ENCODE results near the gene PINK1. TPM values are rescaled to one million over a fixed set of nuclear protein-coding genes. Genes with fewer than 3 reads are reported as not detected.

PINK1 gene
- total RNA-seq, 1 donor from 2014 or later = 250 TPM

GRCh38 chr1:20648438-20648837, 15.2 kb downstream of the PINK1 start:
- Histone ChIP-seq H3K27ac (replicated peaks) (no peak overlapping the region), H3K4me3 (no peak overlapping the region), H3K9me3 (replicated peaks) (no peaks in the 10 kb centered on the region), H3K27me3 (ENCODE audit: low read depth) (no peaks in the 10 kb centered on the region), H3K4me1 (no peaks in the 10 kb centered on the region), H3K36me3 (peaks cover 97% of the 10 kb centered on the region)
- TF ChIP-seq, protein P1, sequence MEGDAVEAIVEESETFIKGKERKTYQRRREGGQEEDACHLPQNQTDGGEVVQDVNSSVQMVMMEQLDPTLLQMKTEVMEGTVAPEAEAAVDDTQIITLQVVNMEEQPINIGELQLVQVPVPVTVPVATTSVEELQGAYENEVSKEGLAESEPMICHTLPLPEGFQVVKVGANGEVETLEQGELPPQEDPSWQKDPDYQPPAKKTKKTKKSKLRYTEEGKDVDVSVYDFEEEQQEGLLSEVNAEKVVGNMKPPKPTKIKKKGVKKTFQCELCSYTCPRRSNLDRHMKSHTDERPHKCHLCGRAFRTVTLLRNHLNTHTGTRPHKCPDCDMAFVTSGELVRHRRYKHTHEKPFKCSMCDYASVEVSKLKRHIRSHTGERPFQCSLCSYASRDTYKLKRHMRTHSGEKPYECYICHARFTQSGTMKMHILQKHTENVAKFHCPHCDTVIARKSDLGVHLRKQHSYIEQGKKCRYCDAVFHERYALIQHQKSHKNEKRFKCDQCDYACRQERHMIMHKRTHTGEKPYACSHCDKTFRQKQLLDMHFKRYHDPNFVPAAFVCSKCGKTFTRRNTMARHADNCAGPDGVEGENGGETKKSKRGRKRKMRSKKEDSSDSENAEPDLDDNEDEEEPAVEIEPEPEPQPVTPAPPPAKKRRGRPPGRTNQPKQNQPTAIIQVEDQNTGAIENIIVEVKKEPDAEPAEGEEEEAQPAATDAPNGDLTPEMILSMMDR (IDR thresholded peaks at IDR 0.05; ENCODE audit: borderline replicate concordance) = no peak
- intact Hi-C loops (cut with micrococcal nuclease) = no loop called here
- no peak for DNase-seq

DNA sequence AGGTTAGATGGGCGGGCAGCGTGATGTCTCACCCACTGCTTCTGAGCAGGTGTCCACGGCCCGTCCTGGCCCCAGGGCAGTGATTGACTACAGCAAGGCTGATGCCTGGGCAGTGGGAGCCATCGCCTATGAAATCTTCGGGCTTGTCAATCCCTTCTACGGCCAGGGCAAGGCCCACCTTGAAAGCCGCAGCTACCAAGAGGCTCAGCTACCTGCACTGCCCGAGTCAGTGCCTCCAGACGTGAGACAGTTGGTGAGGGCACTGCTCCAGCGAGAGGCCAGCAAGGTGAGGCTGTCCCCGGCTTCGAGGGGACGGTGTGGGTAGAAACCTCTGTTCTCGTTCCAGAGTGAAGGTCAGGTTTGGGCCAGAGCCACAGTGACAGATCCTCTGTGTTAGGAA, 15.7 kb downstream of the PINK1 start:
- H3K27me3 ChIP-seq (ENCODE audit: low read depth) = no peaks in the 10 kb centered on the region
- TF ChIP-seq, protein P1 (IDR thresholded peaks at IDR 0.05; ENCODE audit: borderline replicate concordance) = no peak
- H3K4me3 ChIP-seq = no peak overlapping the region
- intact Hi-C loops (cut with micrococcal nuclease) = no loop called here
- H3K4me1 ChIP-seq = peaks cover 3% of the 10 kb centered on the region
- H3K27ac ChIP-seq (replicated peaks) = no peak overlapping the region
- DNase-seq = no peak
- peaks cover 97% of the 10 kb centered on the region for H3K36me3 ChIP-seq
- H3K9me3 ChIP-seq (replicated peaks) = no peaks in the 10 kb centered on the region

- DNase-seq = no peak
- Histone ChIP-seq H3K4me3 (no peak overlapping the region), H3K36me3 (peaks cover 98% of the 10 kb centered on the region), H3K9me3 (replicated peaks) (no peaks in the 10 kb centered on the region), H3K27ac (replicated peaks) (no peak overlapping the region), H3K4me1 (peaks cover 30% of the 10 kb centered on the region), H3K27me3 (ENCODE audit: low read depth) (no peaks in the 10 kb centered on the region)
- TF ChIP-seq, protein P1 (IDR thresholded peaks at IDR 0.05; ENCODE audit: borderline replicate concordance) = no peak
- intact Hi-C loops (cut with micrococcal nuclease) = no loop called here
Observed at GRCh38 chr1:20652300-20652699, 19.0 kb downstream of the PINK1 start.

DNA sequence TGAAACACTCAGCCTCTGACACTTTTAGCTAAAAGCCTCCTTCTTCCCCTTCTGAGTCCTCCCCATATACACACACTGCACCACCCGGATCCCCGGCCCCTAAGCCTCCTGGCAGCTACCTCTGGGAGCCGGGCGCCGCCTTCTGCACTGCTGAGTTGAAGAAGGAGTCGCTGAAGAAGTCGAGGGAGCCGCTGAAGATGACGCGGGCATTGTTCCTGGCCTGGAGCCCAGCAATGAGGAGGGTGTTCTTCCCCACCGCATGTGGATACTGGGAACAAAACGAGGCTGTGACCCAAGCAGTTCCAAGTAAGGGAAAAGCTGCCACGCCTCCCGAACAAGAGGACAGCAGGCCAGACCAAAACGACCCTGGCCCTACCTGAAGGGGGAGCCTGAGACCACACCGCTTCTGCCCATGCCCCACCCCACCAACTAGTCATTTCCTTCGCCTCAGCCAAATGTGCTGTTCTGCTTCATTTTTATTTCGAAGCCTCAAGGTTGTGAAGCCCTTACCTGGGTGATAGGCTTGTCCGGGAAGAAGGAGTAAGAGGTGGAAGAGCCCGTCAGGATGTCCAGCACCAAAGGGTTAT, 20.9 kb downstream of the PINK1 start:
- Histone ChIP-seq H3K4me1 (peaks cover 49% of the 10 kb centered on the region), H3K4me3 (no peak overlapping the region), H3K27me3 (ENCODE audit: low read depth) (no peaks in the 10 kb centered on the region), H3K27ac (replicated peaks) (peak overlapping the region; percentile 51), H3K9me3 (replicated peaks) (no peaks in the 10 kb centered on the region), H3K36me3 (peaks cover 90% of the 10 kb centered on the region)
- intact Hi-C loops (cut with micrococcal nuclease) = no loop called here
- peak; percentile 43 for DNase-seq
- TF ChIP-seq, protein P1 (IDR thresholded peaks at IDR 0.05; ENCODE audit: borderline replicate concordance) = no peak

GRCh38 chr1:20657024-20657423, 23.8 kb downstream of the PINK1 start:
- Histone ChIP-seq H3K4me1 (peaks cover 75% of the 10 kb centered on the region), H3K36me3 (peaks cover 63% of the 10 kb centered on the region), H3K4me3 (no peak overlapping the region), H3K9me3 (replicated peaks) (no peaks in the 10 kb centered on the region), H3K27ac (replicated peaks) (no peak overlapping the region), H3K27me3 (ENCODE audit: low read depth) (no peaks in the 10 kb centered on the region)
- TF ChIP-seq, protein P1 (IDR thresholded peaks at IDR 0.05; ENCODE audit: borderline replicate concordance) = no peak
- DNase-seq = no peak
- intact Hi-C loops (cut with micrococcal nuclease) = no loop called here
